Activated T-helper 1 cell treated with anti-CD3 and anti-CD28 coated beads, Interleukin-2, amount 50 U/mL, for 16 hours (primary cell): ENCODE results near the gene TRPV2.

ENCODE experiments used
- DNase-seq, 2 donors: peaks; one replicate each; pipeline ENCODE4 v3.0.0-alpha.2; 2020; ENCODE audit warnings: low read depth in 1 of 2, low spot score in 1 of 2

Gene TRPV2

GRCh38 chr17:16455997-16456741 lies 40.8 kb downstream of the TRPV2 start:
- no peak for DNase-seq

GRCh38 chr17:16456742-16457316 lies 41.5 kb downstream of the TRPV2 start:
- DNase-seq = no peak

GRCh38 chr17:16459271-16459670 lies 43.9 kb downstream of the TRPV2 start:
- DNase-seq = no peak

GRCh38 chr17:16459855-16460550 lies 44.6 kb downstream of the TRPV2 start:
- no peak for DNase-seq

GRCh38 chr17:16460796-16461605 lies 45.6 kb downstream of the TRPV2 start:
- no peak for DNase-seq

- DNase-seq = no peak
Measured at GRCh38 chr17:16461606-16461866, 46.2 kb downstream of the TRPV2 start.

GRCh38 chr17:16462070-16462864 lies 46.9 kb downstream of the TRPV2 start:
- no peak for DNase-seq

GRCh38 chr17:16463358-16464302 lies 48.3 kb downstream of the TRPV2 start:
- DNase-seq = no peak

- DNase-seq = no peak
Measured at GRCh38 chr17:16464303-16465051, 49.1 kb downstream of the TRPV2 start.

- DNase-seq = no peak
Measured at GRCh38 chr17:16465052-16465312, 49.6 kb downstream of the TRPV2 start.

- DNase-seq = no peak
Measured at GRCh38 chr17:16465861-16466338, 50.5 kb downstream of the TRPV2 start.

GRCh38 chr17:16466407-16466806 lies 51.0 kb downstream of the TRPV2 start:
- no peak for DNase-seq

GRCh38 chr17:16467044-16467443 lies 51.7 kb downstream of the TRPV2 start:
- no peak for DNase-seq

GRCh38 chr17:16467886-16468285 lies 52.5 kb downstream of the TRPV2 start:
- DNase-seq = no peak

- DNase-seq = no peak
Measured at GRCh38 chr17:16468428-16468992, 53.1 kb downstream of the TRPV2 start.

GRCh38 chr17:16470265-16470664 lies 54.9 kb downstream of the TRPV2 start:
- DNase-seq = no peak

GRCh38 chr17:16471295-16471694 lies 55.9 kb downstream of the TRPV2 start:
- DNase-seq = no peak

- DNase-seq = no peak
Measured at GRCh38 chr17:16472539-16472938, 57.2 kb downstream of the TRPV2 start.
